GM18498 (cell line): ENCODE measurements around the gene NLRP6.
"Not testable (repeated sequence)": the region's sequence is repeated elsewhere in the genome, so short reads cannot be mapped to it uniquely, and the experiment has no call there.

Source experiments
- ATAC-seq: cut with Tn5 transposase; IDR thresholded peaks from one replicate; pipeline ENCODE4 v1.9.1; 2021; ENCODE audit warnings: mild to moderate bottlenecking, moderate library complexity; ENCODE audit not compliant: unreplicated experiment

Gene NLRP6

DNA sequence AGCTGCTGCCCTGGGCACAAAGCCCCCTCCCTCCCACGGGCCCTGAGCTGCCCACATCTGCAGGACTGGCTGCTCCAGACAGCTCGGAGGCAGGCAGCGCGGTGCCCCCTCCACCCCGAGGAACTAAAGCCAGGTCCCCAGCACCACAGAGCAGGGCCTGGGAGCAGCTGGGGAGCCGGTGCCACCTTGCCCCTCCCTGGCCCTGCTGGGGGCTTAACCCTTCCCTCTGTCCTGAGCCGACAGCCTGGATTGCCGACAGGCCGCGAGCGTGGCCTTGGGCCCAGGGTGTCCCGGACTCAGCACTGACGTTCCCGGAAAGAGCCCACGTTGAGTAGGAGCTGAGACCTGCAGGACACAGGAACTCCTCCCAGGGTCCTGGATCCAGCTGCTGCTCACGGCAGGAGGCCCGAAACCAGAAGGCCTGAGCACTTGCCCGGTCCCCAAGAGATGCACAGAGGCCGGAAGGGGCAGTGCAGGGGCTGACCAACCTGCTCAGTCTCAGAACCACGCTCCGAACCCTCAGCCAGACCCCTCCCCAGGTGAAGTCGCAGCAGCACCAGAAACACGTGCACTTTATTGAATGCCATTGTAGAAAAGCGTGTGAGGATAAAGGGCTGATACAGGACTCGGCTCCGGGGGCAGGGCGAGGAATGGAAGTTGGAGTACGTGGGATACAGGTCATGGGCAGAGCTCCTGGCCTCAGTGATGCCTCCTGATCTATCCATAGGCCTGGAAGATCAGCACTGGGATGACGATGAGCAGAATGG is 41.1 kb downstream of the NLRP6 start:
- peak; percentile 11 for ATAC-seq

DNA sequence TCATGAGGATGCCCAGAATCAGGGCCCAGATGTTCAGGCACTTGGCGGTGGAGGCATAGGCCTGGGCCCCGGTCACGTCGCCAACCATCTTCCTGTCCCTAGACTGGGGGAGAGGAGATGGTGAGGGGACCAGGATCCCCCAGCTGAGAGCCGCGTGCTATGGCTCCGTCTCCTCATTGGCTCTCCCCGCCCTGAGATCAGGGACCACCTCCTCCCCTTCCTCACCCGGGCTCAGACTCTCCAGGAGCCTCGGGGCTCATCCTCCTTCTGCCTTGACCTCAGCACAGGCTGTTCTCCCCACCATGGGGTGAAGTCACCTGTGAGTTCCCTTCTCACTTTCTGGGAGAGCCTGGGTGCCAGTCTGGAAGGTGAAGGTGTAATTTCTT is 41.7 kb downstream of the NLRP6 start:
- not testable (repeated sequence) for ATAC-seq

DNA sequence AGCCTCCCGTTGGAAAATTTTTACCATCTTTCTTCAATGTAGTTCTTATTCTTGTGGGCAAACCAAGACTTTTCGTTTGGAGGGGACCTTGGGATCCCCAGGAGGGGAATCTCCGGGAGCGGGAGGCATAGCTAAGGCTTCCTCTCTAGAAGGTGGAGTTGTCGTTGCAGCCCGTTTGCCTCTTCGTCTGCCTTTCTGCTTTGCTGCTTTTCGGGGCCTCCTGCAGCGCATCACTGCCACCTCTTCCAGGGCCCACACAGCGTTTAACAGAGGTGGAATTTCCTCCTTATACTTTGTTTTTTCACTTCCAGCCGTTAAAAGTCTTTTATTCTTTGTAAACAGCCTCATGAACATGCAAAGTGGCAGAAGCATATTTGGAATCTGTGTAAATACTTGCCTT is 45.9 kb downstream of the NLRP6 start:
- no peak for ATAC-seq

DNA sequence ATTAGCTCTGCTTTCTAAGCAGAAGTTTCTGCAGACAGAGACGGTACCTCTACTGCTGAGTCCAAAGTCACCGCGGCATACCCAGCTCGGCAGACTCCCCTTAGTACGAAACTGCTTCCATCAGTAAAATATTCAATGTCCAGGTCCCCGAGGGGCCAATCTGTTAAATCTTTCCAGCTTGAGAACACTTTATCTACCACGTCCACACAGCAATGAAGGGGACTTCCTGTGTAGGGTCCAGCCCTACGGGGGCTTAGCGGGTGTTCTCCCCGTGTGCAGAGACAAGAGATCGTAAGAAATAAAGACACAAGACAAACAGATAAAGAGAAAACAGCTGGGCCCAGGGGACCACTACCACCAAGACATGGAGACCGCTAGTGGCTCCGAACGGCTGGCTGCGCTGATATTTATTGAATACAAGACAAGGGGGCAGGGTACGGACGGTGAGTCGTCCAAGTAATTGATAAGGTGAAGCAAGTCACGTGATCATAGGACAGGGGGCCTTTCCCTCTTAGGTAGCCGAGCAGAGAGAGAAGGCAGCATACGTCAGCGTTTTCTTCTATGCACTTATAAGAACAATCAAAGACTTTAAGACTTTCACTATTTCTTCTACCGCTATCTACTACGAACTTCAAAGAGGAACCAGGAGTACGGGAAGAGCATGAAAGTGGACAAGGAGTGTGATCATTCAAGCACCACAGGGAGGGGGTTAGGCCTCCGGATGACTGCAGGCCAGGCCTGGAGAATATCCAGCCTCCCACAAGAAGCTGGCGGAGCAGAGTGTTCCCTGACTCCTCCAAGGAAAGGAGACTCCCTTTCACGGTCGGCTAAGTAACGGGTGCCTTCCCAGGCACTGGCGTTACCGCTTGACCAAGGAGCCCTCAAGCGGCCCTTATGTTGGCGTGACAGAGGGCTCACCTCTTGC is 46.6 kb downstream of the NLRP6 start:
- ATAC-seq, result not testable (repeated sequence)

DNA sequence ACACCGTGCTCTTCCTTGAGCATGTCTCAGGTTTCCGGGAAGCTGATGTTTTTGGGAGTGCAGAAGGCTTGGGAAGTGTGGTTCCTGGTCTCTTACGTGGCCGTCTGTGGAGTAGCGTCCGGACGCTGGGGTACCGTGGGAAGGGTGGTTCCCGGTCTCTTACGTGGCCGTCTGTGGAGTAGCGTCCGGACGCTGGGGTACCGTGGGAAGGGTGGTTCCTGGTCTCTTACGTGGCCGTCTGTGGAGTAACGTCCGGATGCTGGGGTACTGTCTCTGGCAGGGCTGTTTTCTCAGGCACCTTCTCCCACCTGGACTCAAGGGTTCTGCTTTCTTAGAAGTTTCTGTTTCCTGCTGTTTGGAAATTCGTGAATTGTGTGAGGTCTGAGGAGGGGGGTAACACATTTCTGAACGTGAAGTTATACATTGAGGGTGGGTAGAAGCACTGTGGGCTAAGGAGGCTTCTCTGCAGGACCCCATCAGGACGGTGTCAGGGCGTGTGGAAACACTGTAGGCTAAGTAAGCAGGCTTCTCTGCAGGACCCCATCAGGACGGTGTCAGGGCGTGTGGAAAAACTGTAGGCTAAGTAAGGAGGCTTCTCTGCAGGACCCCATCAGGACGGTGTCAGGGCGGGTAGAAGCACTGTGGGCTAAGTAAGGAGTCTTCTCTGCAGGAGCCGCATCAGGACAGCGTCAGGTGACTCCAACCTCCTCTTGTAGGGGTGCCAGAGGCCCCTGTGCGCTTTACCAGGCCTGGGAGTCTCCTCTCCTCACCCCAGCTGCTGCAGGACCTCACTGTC is 47.8 kb downstream of the NLRP6 start:
- no peak for ATAC-seq

DNA sequence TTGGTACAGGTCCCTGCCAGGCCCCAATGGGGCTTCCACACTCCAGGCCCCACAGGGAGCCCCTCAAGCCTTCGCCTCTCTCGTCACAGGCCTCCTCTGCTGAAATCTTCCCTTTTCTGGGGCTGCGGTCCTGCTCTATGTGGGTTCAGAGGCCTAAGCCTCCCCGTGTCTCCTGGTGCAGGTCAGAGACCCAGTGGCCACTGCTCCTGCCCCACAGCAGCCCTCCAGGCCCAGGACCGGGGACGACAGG is 48.3 kb downstream of the NLRP6 start:
- ATAC-seq, result no peak

DNA sequence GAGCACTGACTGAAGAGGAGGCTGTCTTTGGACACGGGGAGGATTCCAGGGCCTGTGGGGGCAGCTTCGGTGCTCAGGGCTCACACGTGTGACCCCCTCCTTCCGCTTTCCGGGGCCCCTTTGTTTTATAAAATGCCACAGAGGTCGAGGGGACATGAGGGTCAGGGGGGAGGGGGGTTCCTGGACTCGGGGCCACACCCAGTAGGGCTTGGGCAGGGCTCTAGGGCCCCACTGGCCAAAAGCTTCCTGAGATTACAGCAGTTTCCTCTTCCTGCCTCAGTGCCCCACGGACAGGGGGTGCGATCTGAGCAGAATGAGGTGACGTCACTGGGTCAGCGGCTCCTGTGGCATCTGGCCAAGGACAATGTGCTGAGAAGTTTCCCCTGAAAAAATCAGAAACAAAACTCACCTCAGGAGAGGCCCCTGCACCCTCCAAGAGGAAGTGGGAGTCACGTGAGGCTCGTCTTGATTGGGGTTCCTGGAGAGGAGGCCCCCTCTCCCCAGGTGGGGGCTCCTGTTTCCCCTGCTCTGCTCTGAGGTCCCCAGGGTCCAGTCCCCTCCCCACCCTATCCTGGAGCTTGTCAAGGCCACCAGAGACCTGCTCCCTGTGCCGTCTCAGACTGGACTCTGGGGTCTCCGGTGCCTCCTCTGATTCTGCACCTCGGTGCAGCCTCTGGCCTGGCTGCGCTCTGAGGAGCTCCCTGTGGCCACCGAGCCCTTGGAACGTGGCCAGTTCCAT is 48.8 kb downstream of the NLRP6 start:
- ATAC-seq, result peak; percentile 70

DNA sequence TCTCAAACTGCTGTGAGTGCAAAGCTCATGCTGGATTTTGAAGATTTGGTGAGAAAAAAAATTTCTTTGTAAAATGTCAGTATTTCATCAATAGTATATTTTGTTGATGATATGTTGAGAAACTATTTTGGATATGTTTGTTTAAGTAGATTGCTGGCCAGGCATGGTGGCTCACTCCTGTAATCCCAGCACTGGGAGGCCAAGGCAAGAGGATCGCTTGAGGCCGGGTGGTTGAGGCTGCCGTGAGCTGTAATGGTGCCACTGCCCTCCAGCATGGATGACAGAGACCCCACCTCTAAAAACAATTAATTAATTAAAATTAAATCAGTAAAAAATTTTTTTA is 49.3 kb downstream of the NLRP6 start:
- no peak for ATAC-seq

DNA sequence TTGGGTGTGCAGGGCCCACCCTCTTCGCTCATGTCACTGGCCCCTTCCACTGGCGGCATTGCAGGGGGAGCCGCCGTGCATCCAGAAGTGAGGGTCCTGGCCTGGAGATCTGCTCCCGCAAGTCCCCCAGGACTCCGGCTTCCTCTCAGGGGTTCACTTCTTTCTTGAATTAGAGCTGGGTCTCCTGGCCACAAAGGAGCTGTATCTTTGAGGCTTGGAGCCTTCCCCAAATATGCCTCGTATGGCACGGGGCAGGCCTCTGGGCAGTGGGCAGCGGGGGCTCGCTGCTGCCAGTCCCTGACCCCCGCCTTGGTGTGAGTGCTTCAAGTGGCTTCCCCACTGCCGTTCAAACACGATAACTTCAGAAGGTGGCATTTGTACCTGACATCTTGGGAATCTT is 49.8 kb downstream of the NLRP6 start:
- ATAC-seq, result no peak

DNA sequence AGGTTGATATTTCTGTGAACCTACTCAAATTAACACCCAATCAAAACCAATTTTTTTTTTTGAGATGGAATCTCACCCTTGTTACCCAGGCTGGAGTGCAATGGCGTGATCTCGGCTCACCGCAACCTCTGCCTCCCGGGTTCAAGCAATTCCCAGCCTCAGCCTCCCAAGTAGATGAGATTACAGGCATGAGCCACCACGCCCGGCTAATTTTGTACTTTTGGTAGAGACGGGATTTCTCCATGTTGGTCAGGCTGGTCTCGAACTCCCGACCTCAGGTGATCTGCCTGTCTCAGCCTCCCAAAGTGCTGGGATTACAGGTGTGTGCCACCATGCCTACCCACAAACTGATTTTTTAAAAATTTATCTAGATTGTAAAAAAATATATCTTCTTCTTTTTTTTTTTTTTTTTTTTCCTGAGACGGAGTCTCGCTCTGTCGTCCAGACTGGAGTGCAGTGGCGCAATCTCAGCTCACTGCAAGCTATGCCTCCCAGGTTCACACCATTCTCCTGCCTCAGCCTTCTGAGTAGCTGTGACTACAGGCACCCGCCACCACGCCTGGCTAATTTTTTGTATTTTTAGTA is 50.4 kb downstream of the NLRP6 start:
- ATAC-seq, result not testable (repeated sequence)

DNA sequence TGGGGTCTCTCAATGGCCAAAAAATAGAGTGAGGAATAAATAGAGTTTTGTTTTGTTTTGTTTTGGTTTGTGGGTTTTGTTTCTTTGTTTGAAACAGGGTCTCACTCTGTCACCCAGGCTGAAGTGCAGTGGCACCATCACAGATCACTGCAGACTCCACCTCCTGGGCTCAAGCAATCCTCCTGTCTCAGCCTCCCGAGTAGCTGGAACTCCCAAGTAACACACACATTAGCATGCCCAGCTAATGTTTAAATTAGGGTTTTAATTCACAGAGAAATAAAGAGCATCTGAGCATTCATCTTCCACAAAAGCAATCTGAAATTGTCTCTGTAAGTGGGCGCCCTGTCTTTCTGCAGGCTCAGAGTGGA is 51.7 kb downstream of the NLRP6 start:
- no peak for ATAC-seq

DNA sequence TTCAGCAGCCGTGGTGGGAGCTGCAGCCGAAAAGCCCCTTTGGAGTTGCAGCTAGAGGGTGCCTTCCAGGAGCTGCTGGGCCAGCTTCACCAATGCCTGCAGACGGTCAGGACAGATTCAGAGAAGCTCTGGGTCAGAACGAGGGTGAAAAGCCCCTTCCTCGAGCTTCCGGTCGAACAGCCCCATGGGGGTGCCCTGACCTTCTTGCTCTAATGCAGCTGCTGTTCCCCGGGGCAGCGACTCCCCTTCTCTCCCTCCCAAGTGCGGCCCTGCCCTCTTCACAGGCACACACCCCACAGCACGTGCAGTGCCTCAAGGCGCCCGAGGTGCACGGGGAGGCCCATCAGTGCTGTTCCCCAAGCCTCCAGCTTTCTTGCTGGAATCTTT is 52.1 kb downstream of the NLRP6 start:
- ATAC-seq, result no peak

DNA sequence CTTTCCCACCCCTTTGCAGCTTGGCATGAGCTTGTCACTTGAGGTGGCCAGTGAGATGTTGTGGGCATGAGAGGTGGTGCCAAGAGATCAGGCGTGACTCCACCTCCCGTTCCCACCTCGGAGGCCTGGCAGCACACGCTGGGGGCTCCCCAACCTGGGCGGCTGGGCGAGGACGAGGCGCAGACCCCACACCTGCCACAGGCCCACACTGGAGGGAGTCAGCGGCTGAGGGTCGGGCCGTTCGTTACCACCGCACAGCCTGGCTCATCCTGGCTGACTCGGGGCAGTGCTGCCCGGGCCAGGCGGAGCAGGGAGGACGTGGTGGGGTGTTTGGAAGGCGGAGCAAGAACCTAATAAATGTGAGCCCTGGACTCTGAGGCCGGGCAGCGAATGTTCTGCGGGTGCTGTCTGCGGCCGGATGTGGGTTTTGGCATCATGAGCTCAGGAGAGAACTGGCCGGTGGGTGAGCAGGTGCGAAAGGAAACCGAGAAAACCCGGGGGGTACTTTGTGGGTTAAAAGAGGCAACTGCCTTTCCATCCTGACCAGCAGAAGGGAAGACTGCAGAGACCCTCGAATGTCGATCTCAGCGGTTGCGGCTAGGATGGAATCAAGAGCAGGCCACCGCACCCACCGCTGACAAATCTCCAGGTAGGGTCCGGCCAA is 52.6 kb downstream of the NLRP6 start:
- no peak for ATAC-seq

DNA sequence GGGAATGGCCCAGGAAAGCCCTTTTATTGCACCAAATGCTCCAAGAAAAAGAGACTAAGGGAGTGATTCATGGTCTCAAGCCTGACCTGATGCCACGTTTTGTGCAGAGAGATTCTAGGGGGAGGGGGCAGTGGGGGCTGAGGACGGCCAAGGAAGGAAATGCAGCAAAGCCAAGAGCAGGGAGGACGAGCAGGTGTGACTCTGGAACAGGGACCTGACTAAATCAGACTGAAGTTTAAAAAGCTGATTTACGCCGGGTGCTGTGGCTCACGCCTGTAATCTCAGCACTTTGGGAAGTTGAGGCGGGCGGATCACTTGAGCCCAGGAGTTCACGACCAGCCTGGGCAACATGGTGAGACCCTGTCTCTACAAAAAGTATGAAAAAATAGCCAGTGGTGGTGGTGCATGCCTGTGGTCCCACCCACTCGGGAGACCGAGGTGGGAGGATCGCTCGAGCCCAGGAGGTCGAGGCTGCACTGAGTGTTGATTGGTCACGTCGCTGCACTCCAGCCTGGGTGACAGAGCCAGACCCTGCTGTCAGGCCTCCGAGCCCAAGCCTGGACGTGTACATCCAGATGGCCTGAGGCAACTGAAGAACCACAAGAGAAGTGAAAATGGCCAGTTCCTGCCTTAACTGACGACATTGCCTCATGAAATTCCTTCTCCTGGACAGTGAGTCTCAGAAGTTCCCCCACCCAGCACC is 53.3 kb downstream of the NLRP6 start:
- ATAC-seq, result no peak

DNA sequence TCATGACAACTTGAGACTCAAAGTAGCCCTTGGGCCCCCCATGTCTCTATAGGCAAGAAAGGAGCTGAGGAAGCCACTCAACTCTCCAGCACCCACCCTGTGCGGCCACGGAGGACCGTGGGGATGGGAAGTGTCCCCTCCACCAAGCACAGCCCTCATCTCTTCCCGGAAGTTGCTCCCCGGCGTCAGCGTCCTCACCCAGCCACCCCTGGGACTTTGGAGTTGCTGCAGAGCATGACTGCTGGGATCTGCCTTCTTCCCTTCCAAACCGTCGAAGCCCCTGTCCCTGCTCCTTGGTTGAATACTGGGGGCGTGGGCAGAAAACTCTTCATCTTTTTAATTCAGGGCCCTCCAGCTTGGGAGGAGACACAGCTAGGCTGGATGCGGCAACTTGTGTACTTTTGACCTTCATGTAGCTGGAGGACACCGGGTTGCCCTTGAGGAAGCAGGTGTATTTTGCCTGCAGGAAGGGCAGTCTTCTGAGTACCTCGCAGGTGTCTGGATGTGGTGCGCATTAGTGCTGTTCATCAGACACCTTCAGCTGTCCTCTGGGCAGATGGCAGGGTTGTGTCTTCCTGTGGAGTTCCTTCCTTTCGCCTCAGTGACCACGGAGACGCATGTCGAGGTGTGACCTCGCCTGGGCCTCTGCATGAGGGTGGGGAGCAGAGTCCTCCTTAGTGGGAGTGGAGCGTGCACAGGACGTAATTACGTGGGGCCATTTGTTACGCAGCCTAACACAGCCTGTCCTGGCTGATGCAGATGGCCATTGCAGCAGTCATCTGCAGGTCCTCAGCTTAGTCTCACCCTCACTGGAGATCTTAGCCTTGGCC is 54.7 kb downstream of the NLRP6 start:
- no peak for ATAC-seq

DNA sequence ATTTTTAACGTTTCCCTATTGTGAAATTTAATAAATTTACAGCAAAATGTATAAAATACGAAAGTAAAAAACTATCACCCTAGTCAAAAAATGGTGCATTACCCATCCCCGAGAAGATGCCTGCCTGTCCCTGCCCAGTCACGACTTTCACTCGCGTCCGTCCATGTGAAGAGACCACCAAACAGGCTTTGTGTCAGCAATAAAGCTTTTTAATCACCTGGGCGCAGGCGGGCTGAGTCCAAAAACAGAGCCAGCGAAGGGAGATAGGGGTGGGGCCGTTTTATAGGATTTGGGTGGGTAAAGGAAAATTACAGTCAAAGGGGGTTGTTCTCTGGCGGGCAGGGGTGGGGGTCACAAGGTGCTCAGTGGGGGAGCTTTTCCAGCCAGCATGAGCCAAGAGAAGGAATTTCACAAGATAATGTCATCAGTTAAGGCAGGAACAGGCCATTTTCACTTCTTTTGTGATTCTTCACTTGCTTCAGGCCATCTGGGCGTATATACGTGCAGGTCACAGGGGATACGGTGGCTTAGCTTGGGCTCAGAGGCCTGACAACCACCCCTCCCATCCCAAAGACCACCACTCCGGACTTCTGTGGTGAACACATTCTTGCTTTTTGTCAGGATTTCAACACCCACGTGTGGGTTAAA is 55.5 kb downstream of the NLRP6 start:
- not testable (repeated sequence) for ATAC-seq

DNA sequence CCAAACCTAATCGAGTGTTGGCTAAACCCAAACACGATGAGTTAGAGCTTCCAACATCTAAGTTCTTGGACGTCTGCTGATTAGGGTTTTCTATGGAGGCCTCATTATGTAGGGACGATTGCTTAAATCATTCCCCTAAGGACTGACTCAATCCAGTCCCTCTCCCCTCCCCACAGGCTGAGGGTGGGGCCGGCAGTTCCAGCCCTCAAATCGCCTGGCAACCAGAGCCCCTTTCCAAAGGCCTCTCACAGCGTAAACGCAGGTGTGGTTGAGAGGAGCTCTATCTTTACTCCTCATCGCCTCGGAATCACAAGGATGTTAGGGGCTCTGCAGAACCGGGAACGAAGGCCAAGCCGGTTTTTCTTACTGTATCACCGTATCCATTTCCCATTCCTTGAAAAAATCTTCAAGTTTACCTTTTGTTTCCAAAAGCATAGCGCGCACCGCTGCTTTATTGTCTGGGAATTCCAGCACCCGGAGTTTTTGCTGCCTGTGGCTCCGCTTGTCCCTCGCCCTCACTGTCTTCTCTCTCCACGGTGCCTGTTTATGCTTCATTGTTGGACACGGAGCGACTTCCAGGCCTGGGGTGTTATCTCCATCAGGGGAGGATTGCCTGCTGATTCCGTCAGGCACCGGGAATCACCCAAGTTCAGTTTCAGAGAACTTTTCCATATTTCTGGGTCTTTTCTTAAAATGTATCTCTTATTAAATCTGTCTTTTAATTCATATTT is 56.2 kb downstream of the NLRP6 start:
- ATAC-seq, result no peak
